ENCODE measurements around the gene BFSP2.

The BFSP2 gene

GRCh38 chr3:133488785-133489367 is 89.0 kb downstream of the BFSP2 start:
- Histone ChIP-seq H3K9ac (ENCODE audit: low read length) (no peak overlapping the region), H4K20me1 (ENCODE audit: insufficient read depth, low read length) (no peaks in the 10 kb centered on the region), H3K9me2 (replicated peaks; ENCODE audit: insufficient read depth, low read length) (no peaks in the 10 kb centered on the region), H3K27ac (ENCODE audit: low read length) (peak overlapping the region; percentile 19; the same call in 1 of the 2 replicates), H3K9me3 (replicated peaks; ENCODE audit: insufficient read depth, low read length) (no peaks in the 10 kb centered on the region), H3K4me2 (ENCODE audit: low read depth, low read length) (no peak overlapping the region), H2AFZ (ENCODE audit: low read length) (no peak overlapping the region), H3K36me3 (replicated peaks; ENCODE audit: insufficient read depth, low read length) (no peaks in the 10 kb centered on the region), H3F3A (ENCODE audit: insufficient read depth, low read length) (peaks cover 23% of the 10 kb centered on the region), H3K27me3 (replicated peaks; ENCODE audit: insufficient read depth, low read length) (no peaks in the 10 kb centered on the region), H3K4me1 (ENCODE audit: low read length) (peaks cover 68% of the 10 kb centered on the region), H3K4me3 (ENCODE audit: low read length) (no peak overlapping the region), H3K79me2 (ENCODE audit: low read length) (no peaks in the 10 kb centered on the region)
- no peak for TF ChIP-seq EZH2 (optimal IDR thresholded peaks at IDR 0.05; ENCODE audit: low read depth, low read length)
- no peak for TF ChIP-seq EZH2phosphoT487 (IDR thresholded peaks at IDR 0.05; ENCODE audit: low read length)
- TF ChIP-seq CTCF (IDR thresholded peaks at IDR 0.05; ENCODE audit: low read length): no peak
- DNase-seq: peak; percentile 50

GRCh38 chr3:133489466-133490085 is 89.7 kb downstream of the BFSP2 start:
- peak overlapping the region; percentile 19; the same call in 1 of the 2 replicates for H3K27ac ChIP-seq (ENCODE audit: low read length)

GRCh38 chr3:133490468-133491351 is 90.9 kb downstream of the BFSP2 start:
- TF ChIP-seq EZH2 (optimal IDR thresholded peaks at IDR 0.05; ENCODE audit: low read depth, low read length) (no peak), EZH2phosphoT487 (IDR thresholded peaks at IDR 0.05; ENCODE audit: low read length) (no peak), CTCF (IDR thresholded peaks at IDR 0.05; ENCODE audit: low read length) (no peak)
- Histone ChIP-seq H3K9ac (ENCODE audit: low read length) (peak overlapping the region; percentile 56), H3K9me3 (replicated peaks; ENCODE audit: insufficient read depth, low read length) (no peaks in the 10 kb centered on the region), H3K4me2 (ENCODE audit: low read depth, low read length) (peak overlapping the region; percentile 58), H2AFZ (ENCODE audit: low read length) (peak overlapping the region; percentile 61), H3K4me3 (ENCODE audit: low read length) (peak overlapping the region; percentile 14; the same call in 1 of the 2 replicates), H3K4me1 (ENCODE audit: low read length) (peaks cover 58% of the 10 kb centered on the region), H3K79me2 (ENCODE audit: low read length) (no peaks in the 10 kb centered on the region), H3F3A (ENCODE audit: insufficient read depth, low read length) (peaks cover 18% of the 10 kb centered on the region; the same call in 1 of the 2 replicates), H3K9me2 (replicated peaks; ENCODE audit: insufficient read depth, low read length) (no peaks in the 10 kb centered on the region), H4K20me1 (ENCODE audit: insufficient read depth, low read length) (no peaks in the 10 kb centered on the region), H3K27ac (ENCODE audit: low read length) (peak overlapping the region; percentile 89), H3K27me3 (replicated peaks; ENCODE audit: insufficient read depth, low read length) (no peaks in the 10 kb centered on the region), H3K36me3 (replicated peaks; ENCODE audit: insufficient read depth, low read length) (no peaks in the 10 kb centered on the region)
- DNase-seq: peak; percentile 55

More at GRCh38 chr3:133489466-133490085, 89.7 kb downstream of the BFSP2 start:
- Histone ChIP-seq H3K27me3 (replicated peaks; ENCODE audit: insufficient read depth, low read length) (no peaks in the 10 kb centered on the region), H3K4me2 (ENCODE audit: low read depth, low read length) (no peak overlapping the region), H2AFZ (ENCODE audit: low read length) (no peak overlapping the region), H3K9me3 (replicated peaks; ENCODE audit: insufficient read depth, low read length) (no peaks in the 10 kb centered on the region), H4K20me1 (ENCODE audit: insufficient read depth, low read length) (no peaks in the 10 kb centered on the region), H3K9me2 (replicated peaks; ENCODE audit: insufficient read depth, low read length) (no peaks in the 10 kb centered on the region), H3K4me3 (ENCODE audit: low read length) (no peak overlapping the region), H3K4me1 (ENCODE audit: low read length) (peaks cover 61% of the 10 kb centered on the region), H3F3A (ENCODE audit: insufficient read depth, low read length) (peaks cover 21% of the 10 kb centered on the region), H3K36me3 (replicated peaks; ENCODE audit: insufficient read depth, low read length) (no peaks in the 10 kb centered on the region), H3K79me2 (ENCODE audit: low read length) (no peaks in the 10 kb centered on the region), H3K9ac (ENCODE audit: low read length) (no peak overlapping the region)
- DNase-seq: no peak
- TF ChIP-seq EZH2 (optimal IDR thresholded peaks at IDR 0.05; ENCODE audit: low read depth, low read length): no peak
- no peak for TF ChIP-seq CTCF (IDR thresholded peaks at IDR 0.05; ENCODE audit: low read length)
- no peak for TF ChIP-seq EZH2phosphoT487 (IDR thresholded peaks at IDR 0.05; ENCODE audit: low read length)

All from MM.1S (cell line).